Stomach smooth muscle (tissue), 2 donors: Measurements from ENCODE around the gene TMUB1.
A peak's percentile ranks its signal among the peaks of the same experiment; 100 is the strongest.

ENCODE experiments used
- H3K27ac ChIP-seq: one replicate; pipeline ENCODE4 v1.7.0; 2013; ENCODE audit warnings: mild to moderate bottlenecking, low read length, inconsistent platforms
- H3K27me3 ChIP-seq, 2 donors: one replicate each; pipeline ENCODE4 v1.7.0; 2013; ENCODE audit warnings: low read length in 2 of 2; ENCODE audit not compliant: insufficient read depth in 2 of 2, control insufficient read depth in 1 of 2
- H3K36me3 ChIP-seq, 2 donors: one replicate each; pipeline ENCODE4 v1.7.0; 2013; ENCODE audit warnings: low read length in 2 of 2; ENCODE audit not compliant: control insufficient read depth in 2 of 2, insufficient read depth in 2 of 2
- H3K4me1 ChIP-seq: one replicate; pipeline ENCODE4 v1.7.0; 2013; ENCODE audit warnings: low read length; ENCODE audit not compliant: control insufficient read depth, insufficient read depth
- H3K4me3 ChIP-seq, 2 donors: one replicate each; pipeline ENCODE4 v1.7.0; 2013; ENCODE audit warnings: low read length in 2 of 2
- H3K9ac ChIP-seq, 2 donors: one replicate each; pipeline ENCODE4 v1.7.0; 2013; ENCODE audit warnings: low read length in 2 of 2, mild to moderate bottlenecking in 1 of 2
- H3K9me3 ChIP-seq, 2 donors: one replicate each; pipeline ENCODE4 v1.7.0; 2013; ENCODE audit warnings: low read length in 2 of 2; ENCODE audit not compliant: control insufficient read depth in 2 of 2
- donor health status: healthy.
- donor health status: Pancreatic carcinoma.

TMUB1 gene, protein sequence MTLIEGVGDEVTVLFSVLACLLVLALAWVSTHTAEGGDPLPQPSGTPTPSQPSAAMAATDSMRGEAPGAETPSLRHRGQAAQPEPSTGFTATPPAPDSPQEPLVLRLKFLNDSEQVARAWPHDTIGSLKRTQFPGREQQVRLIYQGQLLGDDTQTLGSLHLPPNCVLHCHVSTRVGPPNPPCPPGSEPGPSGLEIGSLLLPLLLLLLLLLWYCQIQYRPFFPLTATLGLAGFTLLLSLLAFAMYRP

GRCh38 chr7:151083071-151083823, at the start of gene TMUB1:
TMUB1 (minus strand) TSS chr7:151083493; CDS start chr7:151082563, 930 bp downstream.
- Histone ChIP-seq H3K9me3 (no peaks in the 10 kb centered on the region), H3K27me3 (no peaks in the 10 kb centered on the region), H3K27ac (peak within 1 kb of the TSS; percentile 95), H3K4me3 (peak within 1 kb of the TSS; percentile 72 to 87), H3K36me3 (no peaks in the 10 kb centered on the region), H3K9ac (peak within 1 kb of the TSS; percentile 81), H3K4me1 (peaks cover 63% of the 10 kb centered on the region)

- H3K4me1 ChIP-seq = no peaks in the 10 kb centered on the region
- no peak overlapping the region for H3K9ac ChIP-seq
- H3K27ac ChIP-seq = no peak overlapping the region
- peaks cover 37 to 67% of the 10 kb centered on the region in 2 donors for H3K36me3 ChIP-seq
- H3K9me3 ChIP-seq = no peaks in the 10 kb centered on the region
- H3K27me3 ChIP-seq = no peaks in the 10 kb centered on the region
- H3K4me3 ChIP-seq = no peak overlapping the region
These were observed 49.3 kb upstream of the TMUB1 start for GRCh38 chr7:151132461-151133205.

- Histone ChIP-seq H3K27ac (no peak overlapping the region), H3K36me3 (peaks cover 37 to 67% of the 10 kb centered on the region in 2 donors), H3K9ac (no peak overlapping the region)
These were observed 48.5 kb upstream of the TMUB1 start for GRCh38 chr7:151131592-151132293.

GRCh38 chr7:151131224-151131591, 47.9 kb upstream of the TMUB1 start:
- Histone ChIP-seq H3K4me1 (peaks cover 3% of the 10 kb centered on the region), H3K27ac (no peak overlapping the region), H3K4me3 (no peak overlapping the region), H3K36me3 (peaks cover 37 to 64% of the 10 kb centered on the region in 2 donors), H3K9ac (no peak overlapping the region), H3K27me3 (no peaks in the 10 kb centered on the region), H3K9me3 (no peaks in the 10 kb centered on the region)

More at GRCh38 chr7:151131592-151132293, 48.5 kb upstream of the TMUB1 start:
- H3K4me1 ChIP-seq = no peaks in the 10 kb centered on the region
- H3K27me3 ChIP-seq = no peaks in the 10 kb centered on the region
- no peak overlapping the region for H3K4me3 ChIP-seq
- H3K9me3 ChIP-seq = no peaks in the 10 kb centered on the region

DNA sequence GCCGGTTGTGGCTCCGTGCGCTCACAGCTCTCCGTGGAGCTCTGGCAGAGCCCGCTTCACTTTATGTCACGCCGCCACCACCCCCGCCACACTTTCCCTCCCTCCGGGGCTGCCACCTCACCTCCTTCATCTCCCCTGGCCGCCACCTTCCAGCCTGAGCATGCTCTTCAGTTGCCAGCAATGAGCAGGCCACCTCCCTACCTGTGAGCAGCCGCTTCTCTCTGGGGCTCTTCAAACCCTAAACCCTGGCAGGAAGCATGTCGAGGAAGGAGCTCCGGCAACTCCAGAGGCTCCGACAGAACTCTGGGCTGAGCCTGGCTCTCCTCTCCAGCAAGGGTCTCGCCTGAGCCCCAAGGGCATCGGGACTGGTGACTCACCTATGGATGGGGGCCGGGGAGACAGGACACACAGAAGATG, 47.5 kb upstream of the TMUB1 start:
- Histone ChIP-seq H3K27me3 (no peaks in the 10 kb centered on the region), H3K9ac (no peak overlapping the region), H3K27ac (no peak overlapping the region), H3K4me1 (peaks cover 6% of the 10 kb centered on the region), H3K4me3 (no peak overlapping the region), H3K9me3 (no peaks in the 10 kb centered on the region), H3K36me3 (peaks cover 35 to 62% of the 10 kb centered on the region in 2 donors)

DNA sequence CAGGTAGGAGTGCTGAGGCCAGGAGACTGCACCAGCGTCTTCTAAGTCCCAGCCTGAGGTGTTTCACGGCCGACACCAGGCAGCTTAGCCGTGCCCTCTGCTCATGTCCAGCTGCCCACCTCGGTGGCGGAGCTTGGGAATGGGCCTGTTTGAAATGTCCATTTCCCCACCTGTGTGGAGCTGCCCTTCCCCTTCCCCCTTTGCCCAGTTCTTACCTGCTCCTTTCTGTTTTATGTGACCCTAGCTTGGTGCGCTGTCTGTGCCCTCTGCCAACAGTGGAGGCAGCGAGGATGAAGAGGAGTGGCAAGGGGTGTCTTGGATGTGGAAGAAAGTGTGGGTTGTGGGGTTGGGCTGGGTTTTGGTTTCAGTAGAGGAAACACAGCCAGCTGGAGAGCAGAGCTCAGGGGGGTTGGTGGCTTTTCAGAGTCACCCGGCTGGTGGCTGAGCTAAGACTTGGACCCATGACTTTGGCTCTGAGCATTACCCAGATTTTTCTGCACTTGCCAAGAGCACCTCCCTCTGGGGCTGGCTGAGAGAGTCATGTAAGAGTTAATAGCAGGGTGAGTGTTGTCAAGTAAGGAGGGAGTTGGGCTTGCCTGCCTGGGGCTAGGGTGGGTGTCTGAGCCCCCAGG, 46.8 kb upstream of the TMUB1 start:
- no peaks in the 10 kb centered on the region for H3K9me3 ChIP-seq
- H3K9ac ChIP-seq = no peak overlapping the region
- no peak overlapping the region for H3K27ac ChIP-seq
- H3K36me3 ChIP-seq = peaks cover 29 to 56% of the 10 kb centered on the region in 2 donors
- peaks cover 0 to 2% of the 10 kb centered on the region in 2 donors for H3K27me3 ChIP-seq
- H3K4me3 ChIP-seq = no peak overlapping the region
- peaks cover 13% of the 10 kb centered on the region for H3K4me1 ChIP-seq

DNA sequence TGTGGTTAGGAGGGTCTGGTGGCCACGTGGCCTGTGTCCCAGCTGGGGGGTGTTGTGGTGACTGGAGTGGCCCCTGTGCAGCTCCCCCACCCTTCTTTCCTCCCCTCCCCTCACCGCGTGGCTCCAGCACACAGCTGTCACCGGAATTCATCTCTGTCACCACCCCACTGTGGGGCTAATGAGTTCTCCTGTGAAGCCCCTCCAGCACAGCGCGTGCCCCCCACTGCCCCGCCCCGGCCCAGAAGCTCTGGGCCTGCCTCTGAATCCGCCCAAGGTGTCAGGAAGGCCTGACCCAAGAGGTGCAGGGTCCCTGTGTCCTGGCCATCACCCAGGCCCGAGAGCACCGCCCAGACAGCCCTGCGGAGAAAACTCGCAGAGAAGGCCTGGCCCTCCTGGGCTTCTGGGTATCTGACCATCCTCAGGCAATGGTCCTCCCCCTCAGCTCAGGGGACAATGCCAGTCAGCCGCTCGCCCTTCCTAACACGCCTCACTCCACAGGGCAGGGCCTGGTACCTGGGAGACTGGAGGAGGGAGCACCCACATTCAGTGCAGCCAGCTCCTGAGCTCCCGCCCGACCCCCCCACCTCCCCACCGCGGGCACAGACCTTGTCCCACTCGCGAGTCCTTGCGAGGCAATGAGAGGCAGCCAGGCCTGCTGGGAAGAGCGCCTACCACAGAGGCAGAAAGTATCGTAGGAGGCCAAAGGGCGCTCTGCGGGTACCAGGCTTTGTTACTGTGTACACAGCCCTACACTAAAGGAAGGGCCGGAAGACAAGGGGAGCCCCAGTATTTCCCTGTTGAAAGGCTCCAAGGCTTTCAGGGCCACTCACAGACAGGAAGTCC, 46.0 kb upstream of the TMUB1 start:
- Histone ChIP-seq H3K4me1 (peaks cover 16% of the 10 kb centered on the region), H3K4me3 (no peak overlapping the region), H3K9ac (no peak overlapping the region), H3K36me3 (peaks cover 27 to 54% of the 10 kb centered on the region in 2 donors), H3K9me3 (no peaks in the 10 kb centered on the region), H3K27ac (no peak overlapping the region), H3K27me3 (peaks cover 0 to 2% of the 10 kb centered on the region in 2 donors)

DNA sequence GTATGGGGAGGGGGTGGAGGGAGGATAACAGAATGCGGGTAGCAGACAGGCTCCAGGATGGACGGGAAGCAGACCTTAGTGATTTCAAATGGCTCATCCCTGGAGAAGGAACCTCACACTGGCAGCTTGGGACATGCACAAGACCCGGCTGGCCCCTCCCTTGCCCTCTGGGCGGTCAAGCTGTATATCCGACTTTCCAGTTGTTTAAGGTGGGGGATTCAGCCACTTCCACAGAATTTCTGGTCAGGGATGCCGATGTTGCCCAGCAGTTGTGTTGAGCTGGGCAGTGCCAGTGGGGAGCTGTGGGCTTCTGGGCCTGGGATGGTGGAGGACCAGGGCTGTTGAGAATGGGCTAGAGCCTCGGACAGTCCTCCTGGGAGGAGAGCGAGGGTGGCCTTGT, 45.4 kb upstream of the TMUB1 start:
- H3K9ac ChIP-seq = no peak overlapping the region
- peaks cover 21% of the 10 kb centered on the region for H3K4me1 ChIP-seq
- peaks cover 27 to 53% of the 10 kb centered on the region in 2 donors for H3K36me3 ChIP-seq
- H3K27me3 ChIP-seq = peaks cover 0 to 2% of the 10 kb centered on the region in 2 donors
- H3K4me3 ChIP-seq = no peak overlapping the region
- H3K27ac ChIP-seq = no peak overlapping the region
- H3K9me3 ChIP-seq = no peaks in the 10 kb centered on the region

DNA sequence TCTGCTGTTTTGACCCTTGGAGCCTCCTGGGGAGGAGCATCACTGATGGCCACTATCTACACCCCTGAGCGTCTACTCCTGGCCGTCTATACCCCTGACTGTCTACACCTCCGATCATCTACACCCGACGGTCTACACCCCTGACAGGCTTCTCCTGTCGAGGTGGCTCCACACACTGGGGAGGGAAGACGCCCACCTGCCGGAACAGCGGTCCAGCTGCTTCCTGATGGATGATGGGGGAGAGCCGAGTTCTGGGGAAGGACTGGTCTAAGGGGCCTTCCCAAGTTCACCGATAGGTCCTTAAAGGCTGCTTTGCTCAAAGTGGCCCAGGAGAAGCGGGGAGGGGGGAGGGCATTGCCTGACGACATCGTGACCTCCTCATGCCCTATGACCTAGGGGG, 44.9 kb upstream of the TMUB1 start:
- Histone ChIP-seq H3K9ac (no peak overlapping the region), H3K36me3 (peaks cover 27 to 53% of the 10 kb centered on the region in 2 donors), H3K27ac (no peak overlapping the region), H3K9me3 (no peaks in the 10 kb centered on the region), H3K4me1 (peaks cover 22% of the 10 kb centered on the region), H3K4me3 (no peak overlapping the region), H3K27me3 (peaks cover 0 to 2% of the 10 kb centered on the region in 2 donors)
